Measurements from ENCODE around the gene PSMD11. TPM values are rescaled to one million over a fixed set of nuclear protein-coding genes. Genes with fewer than 3 reads are reported as not detected.

The PSMD11 gene
- polyA plus RNA-seq, 1 donor (not counting 4 experiments of a cell fraction or from before 2014, with no cell fraction given) = 103 TPM

DNA sequence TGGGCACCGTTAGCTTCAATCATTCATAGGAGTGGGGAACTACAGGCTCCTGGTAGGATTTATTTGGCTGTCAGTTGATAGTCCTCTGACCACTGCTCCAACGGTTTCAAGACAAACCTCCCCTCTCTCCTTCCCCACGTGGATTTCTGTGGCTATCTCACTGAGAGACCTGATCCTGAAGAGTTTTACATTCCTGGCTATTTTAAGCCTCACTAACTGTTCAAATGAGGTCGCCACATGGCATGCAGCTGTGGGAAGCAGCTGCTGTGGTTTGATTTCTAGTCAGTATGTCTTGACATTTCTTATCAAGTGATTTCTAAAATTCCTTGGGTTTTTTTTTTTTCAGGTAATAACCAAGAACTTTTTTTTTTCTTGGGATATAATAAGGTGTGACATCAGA is 80.8 kb downstream of the PSMD11 start:
- H4K20me1 ChIP-seq (ENCODE audit: control insufficient read depth, extremely low read depth, insufficient read depth, low read length) = no peaks in the 10 kb centered on the region
- no peak overlapping the region for H3K4me3 ChIP-seq (ENCODE audit: control insufficient read depth in 2 of 3, extremely low read depth in 1 of 3, insufficient read depth in 2 of 3, low read depth in 1 of 3, low read length in 3 of 3)
- TF ChIP-seq CTCF (optimal IDR thresholded peaks at IDR 0.05 in 1 of 3, IDR thresholded peaks at IDR 0.05 in 1 of 3, conservative IDR thresholded peaks at IDR 0.05 in 1 of 3; ENCODE audit: extremely low read depth in 1 of 3, insufficient read depth in 2 of 3, low read length in 3 of 3) (no peak), EZH2 (IDR thresholded peaks at IDR 0.05; ENCODE audit: low read length) (no peak)
- DNase-seq (ENCODE audit: low read depth, low spot score) = no peak
- H3K27ac ChIP-seq (ENCODE audit: control insufficient read depth, insufficient read depth, low read length) = no peak overlapping the region
- no peaks in the 10 kb centered on the region for H3K36me3 ChIP-seq (ENCODE audit: control insufficient read depth in 2 of 2, extremely low read depth in 1 of 2, insufficient read depth in 2 of 2, low read length in 2 of 2)
- H3K9me1 ChIP-seq (ENCODE audit: control insufficient read depth, extremely low read depth, insufficient read depth, low read length) = no peaks in the 10 kb centered on the region
- H3K9me3 ChIP-seq (ENCODE audit: control insufficient read depth, low read depth, low read length) = no peaks in the 10 kb centered on the region
- H3K27me3 ChIP-seq (ENCODE audit: control insufficient read depth, extremely low read depth, insufficient read depth, low read length) = no peaks in the 10 kb centered on the region
- no peak overlapping the region for H3K4me2 ChIP-seq (ENCODE audit: control insufficient read depth, extremely low read depth, insufficient read depth, low read depth, low read length)
- H2AFZ ChIP-seq (ENCODE audit: control insufficient read depth, low read length) = no peak overlapping the region
- no peak overlapping the region for H3K9ac ChIP-seq (ENCODE audit: control insufficient read depth, extremely low read depth, insufficient read depth, low read length)
- dilution Hi-C loops (cut with MboI; ENCODE audit: extremely low pct_ligation_motif_present, low sequenced_read_pairs) = no loop called here
- no peak for FAIRE-seq
- peaks cover 1% of the 10 kb centered on the region for H3K4me1 ChIP-seq (ENCODE audit: control insufficient read depth, extremely low read depth, insufficient read depth, low read length)
- H3K79me2 ChIP-seq (ENCODE audit: control insufficient read depth, insufficient read depth, low read length) = no peaks in the 10 kb centered on the region

DNA sequence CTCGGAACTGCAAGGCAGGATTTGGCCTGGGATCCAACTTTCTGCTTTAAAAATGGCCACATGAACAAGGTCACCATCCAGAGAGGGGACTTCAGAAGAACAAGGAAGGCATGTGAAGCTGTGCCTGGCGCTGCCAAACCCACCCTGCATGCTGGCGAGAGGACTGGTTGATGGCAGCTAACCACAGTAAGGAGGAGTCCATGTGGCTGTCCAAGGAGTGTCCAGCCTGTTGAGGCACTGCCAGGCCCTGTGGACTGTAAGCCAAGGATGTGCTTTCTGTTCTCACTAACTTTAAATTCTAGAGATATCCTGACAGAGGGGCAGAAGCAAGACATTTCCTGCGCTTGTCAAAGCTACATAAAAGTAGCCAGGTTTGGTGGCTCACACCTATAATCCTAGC is 82.8 kb downstream of the PSMD11 start:
- Histone ChIP-seq H3K4me1 (ENCODE audit: control insufficient read depth, extremely low read depth, insufficient read depth, low read length) (no peaks in the 10 kb centered on the region), H3K27ac (ENCODE audit: control insufficient read depth, insufficient read depth, low read length) (no peak overlapping the region), H4K20me1 (ENCODE audit: control insufficient read depth, extremely low read depth, insufficient read depth, low read length) (no peaks in the 10 kb centered on the region), H3K9me3 (ENCODE audit: control insufficient read depth, low read depth, low read length) (no peaks in the 10 kb centered on the region), H3K79me2 (ENCODE audit: control insufficient read depth, insufficient read depth, low read length) (no peaks in the 10 kb centered on the region), H2AFZ (ENCODE audit: control insufficient read depth, low read length) (no peak overlapping the region), H3K36me3 (ENCODE audit: control insufficient read depth in 2 of 2, extremely low read depth in 1 of 2, insufficient read depth in 2 of 2, low read length in 2 of 2) (no peaks in the 10 kb centered on the region), H3K27me3 (ENCODE audit: control insufficient read depth, extremely low read depth, insufficient read depth, low read length) (no peaks in the 10 kb centered on the region), H3K4me2 (ENCODE audit: control insufficient read depth, extremely low read depth, insufficient read depth, low read depth, low read length) (no peak overlapping the region), H3K4me3 (ENCODE audit: control insufficient read depth in 2 of 3, extremely low read depth in 1 of 3, insufficient read depth in 2 of 3, low read depth in 1 of 3, low read length in 3 of 3) (no peak overlapping the region), H3K9me1 (ENCODE audit: control insufficient read depth, extremely low read depth, insufficient read depth, low read length) (no peaks in the 10 kb centered on the region), H3K9ac (ENCODE audit: control insufficient read depth, extremely low read depth, insufficient read depth, low read length) (no peak overlapping the region)
- TF ChIP-seq EZH2 (IDR thresholded peaks at IDR 0.05; ENCODE audit: low read length) (no peak), CTCF (optimal IDR thresholded peaks at IDR 0.05 in 1 of 3, IDR thresholded peaks at IDR 0.05 in 1 of 3, conservative IDR thresholded peaks at IDR 0.05 in 1 of 3; ENCODE audit: extremely low read depth in 1 of 3, insufficient read depth in 2 of 3, low read length in 3 of 3) (no peak)
- DNase-seq (ENCODE audit: low read depth, low spot score) = no peak
- dilution Hi-C loops (cut with MboI; ENCODE audit: extremely low pct_ligation_motif_present, low sequenced_read_pairs) = no loop called here
- FAIRE-seq = no peak
